GM19035 (cell line): ENCODE results near the gene DHX30.

Experiments used
- ATAC-seq: cut with Tn5 transposase; IDR thresholded peaks from one replicate; pipeline ENCODE4 v1.9.1; 2021; ENCODE audit not compliant: unreplicated experiment

Gene DHX30

DNA sequence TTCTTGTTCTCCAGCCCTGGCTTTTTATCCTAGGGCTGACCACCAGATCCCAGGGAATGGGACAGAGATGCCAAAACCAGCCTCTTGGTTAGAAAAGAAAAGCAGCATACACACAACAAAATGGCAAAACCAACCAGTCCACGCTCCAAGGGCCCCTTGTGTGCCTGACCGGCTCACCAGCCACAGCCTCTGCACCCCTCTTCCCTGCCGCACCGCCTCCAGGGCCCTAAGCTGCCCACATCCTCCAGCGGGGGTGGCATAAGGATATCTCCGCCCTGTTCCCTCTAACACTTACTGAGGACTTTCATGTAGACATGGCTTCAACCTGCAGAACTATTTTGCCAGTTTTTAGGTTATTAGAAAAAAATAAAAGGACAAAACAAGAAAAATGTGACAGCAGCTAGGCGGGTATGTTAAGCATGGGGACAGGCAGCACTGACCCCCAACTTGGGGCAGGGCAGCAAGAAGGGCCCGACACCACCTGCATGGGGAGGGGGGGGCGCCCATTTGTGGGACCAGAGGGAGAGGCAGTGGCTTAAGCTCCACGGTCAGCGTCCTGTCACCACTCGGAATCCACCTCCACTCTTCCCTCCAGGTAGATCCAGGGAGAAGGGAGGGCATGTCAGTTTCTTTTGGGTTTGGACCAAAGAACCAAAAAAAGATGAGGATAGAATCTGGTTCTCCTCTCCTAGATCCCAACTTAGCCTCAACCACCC, 49.1 kb downstream of the DHX30 start:
- ATAC-seq = no peak

- ATAC-seq = no peak
These were observed 50.0 kb downstream of the DHX30 start for GRCh38 chr3:47852604-47853602.

GRCh38 chr3:47854267-47854666, 51.3 kb downstream of the DHX30 start:
- no peak for ATAC-seq

- ATAC-seq = no peak
These were observed 52.0 kb downstream of the DHX30 start for GRCh38 chr3:47854720-47855455.

- no peak for ATAC-seq
These were observed 52.8 kb downstream of the DHX30 start for GRCh38 chr3:47855461-47856383.

DNA sequence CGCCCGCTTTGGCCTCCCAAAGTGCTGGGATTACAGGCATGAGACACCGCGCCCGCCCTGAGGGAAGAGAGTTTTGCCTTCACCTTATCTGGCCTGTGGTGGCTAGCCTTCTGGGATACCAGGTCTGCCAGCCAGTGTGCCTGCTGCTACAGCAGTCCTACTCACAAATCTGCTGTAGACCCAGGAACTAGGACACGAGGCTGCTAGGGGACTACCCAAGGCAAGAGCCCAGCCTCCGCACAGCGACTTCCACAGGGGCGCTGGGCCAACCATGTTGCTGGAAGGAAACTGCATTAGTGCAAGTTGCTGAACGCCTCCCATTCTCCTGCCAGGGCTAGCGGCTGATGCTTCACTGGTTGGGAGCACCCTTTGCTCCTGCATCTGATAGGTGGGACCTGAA, 53.7 kb downstream of the DHX30 start:
- ATAC-seq = no peak

DNA sequence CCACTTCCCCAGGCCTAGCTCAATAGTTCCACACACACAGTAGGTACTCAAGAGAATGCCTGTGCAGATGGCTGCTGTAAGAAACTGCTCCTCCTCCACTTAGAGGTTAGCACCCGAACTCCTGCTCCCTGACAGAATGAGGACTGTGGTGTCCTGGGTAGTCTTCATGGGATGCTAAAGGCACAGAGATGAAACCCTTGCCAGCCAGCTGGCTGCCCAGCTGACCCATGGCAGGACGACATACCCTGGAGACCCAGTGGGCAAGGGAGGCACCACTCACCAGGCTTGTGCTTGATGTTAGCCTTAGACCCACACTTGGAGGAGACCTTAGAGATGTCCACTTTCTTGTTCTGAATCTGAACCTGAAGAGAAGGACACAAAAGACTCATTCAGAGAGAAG, 54.2 kb downstream of the DHX30 start:
- no peak for ATAC-seq

GRCh38 chr3:47859956-47860605, 57.1 kb downstream of the DHX30 start:
- no peak for ATAC-seq

GRCh38 chr3:47863391-47864128, 60.6 kb downstream of the DHX30 start:
- ATAC-seq = no peak

GRCh38 chr3:47865192-47865591, 62.3 kb downstream of the DHX30 start:
- no peak for ATAC-seq

GRCh38 chr3:47867451-47868044, 64.6 kb downstream of the DHX30 start:
- no peak for ATAC-seq

GRCh38 chr3:47868306-47868705, 65.4 kb downstream of the DHX30 start:
- ATAC-seq = no peak

DNA sequence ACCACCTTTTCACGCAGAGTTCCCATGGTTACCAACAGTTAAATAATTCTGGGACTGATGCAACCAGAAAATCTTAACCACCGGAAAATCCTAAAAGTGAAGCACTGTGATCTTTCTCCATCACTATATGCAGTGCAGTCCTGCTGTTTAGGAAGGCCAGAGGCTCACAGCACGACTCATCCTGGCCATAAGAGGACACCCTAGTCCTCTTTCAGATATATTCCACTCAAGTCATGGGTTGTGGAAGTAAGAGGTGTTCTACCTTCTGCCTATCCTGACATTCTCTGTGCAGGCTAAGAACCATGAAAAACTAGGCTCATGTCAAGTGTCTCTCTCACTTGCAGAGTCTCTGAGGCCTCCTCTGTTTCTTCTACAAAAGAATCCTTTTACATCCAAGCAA, 67.2 kb downstream of the DHX30 start:
- no peak for ATAC-seq

DNA sequence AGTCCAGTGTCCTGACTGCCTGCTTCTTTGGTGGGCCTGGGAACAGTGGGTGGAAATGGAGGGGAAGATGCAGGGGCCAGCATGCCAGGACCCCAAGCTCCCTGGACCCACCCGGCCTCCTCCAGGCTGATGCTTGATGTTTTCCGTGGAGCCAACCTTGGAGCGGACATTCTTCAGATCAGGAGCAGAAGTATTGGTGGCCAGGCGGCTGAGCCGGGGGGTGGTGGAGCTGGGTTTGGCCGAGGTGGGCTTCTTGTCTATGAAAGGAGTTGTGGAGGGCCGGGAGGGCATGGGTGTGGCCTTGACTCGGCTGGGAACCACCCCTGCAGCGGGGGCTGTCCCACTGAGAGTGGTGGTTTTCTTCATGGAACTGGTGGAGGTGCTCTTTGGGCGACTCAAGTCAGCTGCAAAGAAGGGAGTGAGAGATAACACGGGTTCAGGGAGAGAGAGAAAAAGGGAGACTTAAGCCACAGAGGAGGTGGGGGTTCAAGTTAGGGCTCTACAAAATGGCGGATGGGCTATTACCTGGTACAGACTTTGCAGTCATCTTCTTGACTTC, 67.8 kb downstream of the DHX30 start:
- no peak for ATAC-seq

- no peak for ATAC-seq
These were observed 68.5 kb downstream of the DHX30 start for GRCh38 chr3:47871389-47871788.

DNA sequence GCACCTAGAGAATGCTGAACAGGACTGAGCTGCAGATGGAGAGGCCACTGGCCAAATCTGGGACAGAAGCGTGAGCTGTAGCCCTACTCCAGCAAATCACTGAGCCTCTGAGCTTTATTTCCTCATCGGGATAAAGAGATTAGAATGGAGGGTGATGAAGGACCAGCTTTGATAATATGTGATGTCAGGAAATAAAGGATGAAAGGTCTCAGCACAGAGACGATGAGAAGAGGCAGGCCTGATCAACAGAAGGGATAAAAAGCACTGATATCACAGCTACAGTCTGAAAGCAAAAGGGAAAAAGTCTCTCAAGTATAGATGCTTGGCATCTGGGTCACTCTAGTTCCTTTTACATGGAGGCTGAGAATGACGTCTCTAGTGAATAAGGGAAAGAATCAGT, 70.0 kb downstream of the DHX30 start:
- ATAC-seq = no peak

- ATAC-seq = no peak
These were observed 71.5 kb downstream of the DHX30 start for GRCh38 chr3:47874438-47874837.

DNA sequence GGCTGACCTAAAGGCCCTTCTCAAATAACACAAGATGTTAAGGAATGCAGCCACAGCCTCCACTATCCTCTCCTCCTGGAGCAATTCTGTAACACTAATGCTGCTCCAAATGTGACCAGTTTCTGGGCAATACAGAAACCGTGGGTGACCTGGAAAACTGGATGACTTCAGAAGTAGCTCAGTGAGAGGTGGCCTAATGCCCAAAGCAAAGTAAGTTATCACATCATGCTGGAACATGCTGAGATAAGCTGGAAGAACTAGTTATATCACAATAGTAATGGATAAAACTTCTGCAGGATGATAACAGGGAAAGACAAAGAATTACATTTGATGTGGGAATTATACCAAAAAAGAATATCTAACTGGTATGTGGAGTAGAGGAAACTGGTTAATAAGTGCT, 72.0 kb downstream of the DHX30 start:
- ATAC-seq = no peak
